HAP-1 (cell line): ENCODE results near the gene PCMTD2.
"Not testable (repeated sequence)": the region's sequence is repeated elsewhere in the genome, so short reads cannot be mapped to it uniquely, and the experiment has no call there.

Experiments
- DNase-seq, 2 experiments: peaks; one replicate each; pipeline ENCODE4 v3.0.0-alpha.2; 2016 to 2020; ENCODE audit warnings: low spot score in 2 of 2
- H3K27me3 ChIP-seq: fragments of 250-450 bp; sonication (Bioruptor Pico); 2 replicates; pipeline ENCODE4 v1.5.1; 2020; ENCODE audit warnings: low read depth, mild to moderate bottlenecking, moderate library complexity
- H3K36me3 ChIP-seq: fragments of 250-450 bp; sonication (Bioruptor Pico); replicated peaks from 2 replicates; pipeline ENCODE4 v1.5.1; 2020; ENCODE audit warnings: mild to moderate bottlenecking
- H3K4me1 ChIP-seq: fragments of 250-450 bp; sonication (Bioruptor Pico); 2 replicates; pipeline ENCODE4 v1.5.1; 2020; ENCODE audit warnings: mild to moderate bottlenecking
- H3K4me3 ChIP-seq: fragments of 250-450 bp; sonication (Bioruptor Pico); 2 replicates; pipeline ENCODE4 v1.5.1; 2020; ENCODE audit warnings: mild to moderate bottlenecking, moderate library complexity
- H3K9me3 ChIP-seq: fragments of 250-450 bp; sonication (Bioruptor Pico); 2 replicates; pipeline ENCODE4 v1.5.1; 2020; ENCODE audit warnings: mild to moderate bottlenecking, moderate library complexity
- in situ Hi-C: fragments of 300-500 bp; cut with MboI; formaldehyde crosslinking; loops from 3 replicates; pipeline ENCODE4 v1.14.3; 2020; ENCODE audit warnings: low sequenced_read_pairs, inconsistent platforms, mixed read lengths

The PCMTD2 gene

GRCh38 chr20:64228751-64229506 lies 26.6 kb upstream of the PCMTD2 start:
- Histone ChIP-seq H3K4me3 (no peak overlapping the region), H3K9me3 (no peaks in the 10 kb centered on the region), H3K27me3 (no peaks in the 10 kb centered on the region), H3K36me3 (no peaks in the 10 kb centered on the region), H3K4me1 (no peaks in the 10 kb centered on the region)
- in situ Hi-C loops: no loop called here
- no peak for DNase-seq

- in situ Hi-C loops: no loop called here
- Histone ChIP-seq H3K4me1 (no peaks in the 10 kb centered on the region), H3K4me3 (no peak overlapping the region), H3K9me3 (no peaks in the 10 kb centered on the region), H3K27me3 (no peaks in the 10 kb centered on the region), H3K36me3 (no peaks in the 10 kb centered on the region)
- no peak for DNase-seq
Observed at GRCh38 chr20:64229507-64230061, 26.0 kb upstream of the PCMTD2 start.

GRCh38 chr20:64230461-64231145 lies 24.9 kb upstream of the PCMTD2 start:
- Histone ChIP-seq H3K36me3 (no peaks in the 10 kb centered on the region), H3K27me3 (no peaks in the 10 kb centered on the region), H3K4me1 (no peaks in the 10 kb centered on the region), H3K9me3 (no peaks in the 10 kb centered on the region), H3K4me3 (no peak overlapping the region)
- in situ Hi-C loops: no loop called here
- no peak for DNase-seq

DNA sequence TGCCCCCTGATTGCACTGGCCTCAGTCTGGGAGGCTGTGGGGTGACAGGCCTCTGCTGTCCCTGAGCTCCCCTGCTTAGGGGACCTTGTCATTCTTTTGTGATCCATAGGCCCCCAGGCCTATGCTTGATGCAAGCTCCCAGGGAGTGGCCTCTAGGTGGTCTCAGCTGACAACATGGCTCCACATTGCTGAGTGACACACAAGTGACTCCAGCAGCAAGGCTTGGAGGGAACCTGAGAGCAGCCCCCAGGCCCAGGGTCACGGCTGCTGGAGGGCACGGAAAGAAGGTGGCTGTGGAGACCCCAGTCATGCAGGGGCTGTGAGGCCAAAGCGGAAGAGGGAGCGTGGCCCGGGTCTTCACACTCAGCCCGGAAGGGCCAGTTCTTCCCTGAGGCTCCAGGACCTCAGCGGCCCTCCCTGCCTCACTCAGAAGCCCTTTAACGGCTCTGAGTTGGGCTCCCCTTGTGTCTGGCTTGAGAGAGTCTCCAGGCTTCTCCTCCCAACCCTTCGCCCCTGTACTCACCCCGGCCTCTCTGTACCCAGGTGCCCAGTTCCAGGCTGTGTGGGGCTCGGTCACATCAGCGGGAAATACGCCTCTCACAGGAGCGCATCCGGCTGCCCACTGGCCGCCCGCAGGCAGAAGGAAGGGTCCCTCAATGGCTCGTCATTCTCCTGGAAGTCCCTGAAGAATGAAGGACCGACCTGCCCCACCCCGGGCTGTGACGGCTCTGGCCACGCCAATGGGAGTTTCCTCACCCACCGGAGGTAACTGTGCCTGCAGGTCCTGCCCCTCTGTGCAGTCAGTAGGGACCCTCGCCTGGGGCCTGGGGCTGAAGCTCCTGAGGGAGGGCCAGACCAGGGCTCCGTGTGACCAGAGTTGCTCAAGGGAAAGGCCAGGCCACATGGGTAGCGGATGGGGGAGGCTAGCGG lies 23.7 kb upstream of the PCMTD2 start:
- no peak for DNase-seq
- Histone ChIP-seq H3K4me1 (no peaks in the 10 kb centered on the region), H3K36me3 (no peaks in the 10 kb centered on the region), H3K4me3 (no peak overlapping the region), H3K9me3 (no peaks in the 10 kb centered on the region), H3K27me3 (no peaks in the 10 kb centered on the region)
- in situ Hi-C loops: no loop called here

DNA sequence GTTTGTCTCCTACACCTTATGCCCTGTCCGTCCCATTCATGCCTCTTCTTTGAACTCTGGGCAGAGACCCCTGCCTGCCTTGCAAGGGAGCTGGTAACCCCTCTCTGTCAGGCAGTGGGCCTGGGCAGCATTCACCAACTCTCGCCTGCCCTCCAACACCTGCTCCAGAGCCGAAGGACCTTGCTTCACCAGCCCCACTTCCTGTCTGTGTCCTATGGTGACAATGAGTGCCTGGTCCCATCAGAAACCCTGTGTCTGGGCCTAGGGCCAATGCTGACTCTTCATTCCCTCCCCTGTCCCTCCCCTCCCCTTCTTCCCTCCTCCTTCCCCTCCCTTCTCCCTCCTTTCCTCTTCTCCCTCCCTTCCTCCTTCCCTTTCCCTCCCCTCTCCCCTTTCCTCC lies 22.8 kb upstream of the PCMTD2 start:
- no peak for DNase-seq
- in situ Hi-C loops: no loop called here
- Histone ChIP-seq H3K27me3 (no peaks in the 10 kb centered on the region), H3K4me3 (no peak overlapping the region), H3K9me3 (no peaks in the 10 kb centered on the region), H3K36me3 (no peaks in the 10 kb centered on the region), H3K4me1 (no peaks in the 10 kb centered on the region)

DNA sequence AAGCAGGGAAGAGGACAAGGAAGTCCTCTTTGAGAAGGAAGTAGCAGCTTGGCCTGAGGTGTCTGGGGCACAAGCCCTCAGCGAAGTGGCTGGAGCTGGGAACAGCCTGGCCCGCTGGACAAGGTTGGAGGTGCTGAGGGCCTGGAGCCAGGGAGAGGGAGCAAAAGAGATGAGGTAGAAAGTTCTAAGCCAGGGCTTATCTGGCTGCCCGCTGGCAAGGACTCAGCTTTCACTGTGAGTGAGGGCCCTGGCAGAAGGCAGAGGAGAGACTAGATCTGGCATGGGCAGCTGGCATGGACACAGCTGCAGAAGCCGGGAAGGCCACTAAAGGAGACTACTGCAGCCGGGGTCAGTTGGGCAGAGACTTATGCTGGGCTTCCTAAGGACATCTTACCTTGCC lies 21.8 kb upstream of the PCMTD2 start:
- Histone ChIP-seq H3K27me3 (no peaks in the 10 kb centered on the region), H3K9me3 (no peaks in the 10 kb centered on the region), H3K4me1 (no peaks in the 10 kb centered on the region), H3K4me3 (no peak overlapping the region), H3K36me3 (no peaks in the 10 kb centered on the region)
- in situ Hi-C loops: no loop called here
- DNase-seq: no peak

- no peak for DNase-seq
- Histone ChIP-seq H3K4me3 (no peak overlapping the region), H3K27me3 (no peaks in the 10 kb centered on the region), H3K9me3 (no peaks in the 10 kb centered on the region), H3K36me3 (no peaks in the 10 kb centered on the region), H3K4me1 (no peaks in the 10 kb centered on the region)
- in situ Hi-C loops: no loop called here
Observed at GRCh38 chr20:64234291-64234791, 21.2 kb upstream of the PCMTD2 start.

DNA sequence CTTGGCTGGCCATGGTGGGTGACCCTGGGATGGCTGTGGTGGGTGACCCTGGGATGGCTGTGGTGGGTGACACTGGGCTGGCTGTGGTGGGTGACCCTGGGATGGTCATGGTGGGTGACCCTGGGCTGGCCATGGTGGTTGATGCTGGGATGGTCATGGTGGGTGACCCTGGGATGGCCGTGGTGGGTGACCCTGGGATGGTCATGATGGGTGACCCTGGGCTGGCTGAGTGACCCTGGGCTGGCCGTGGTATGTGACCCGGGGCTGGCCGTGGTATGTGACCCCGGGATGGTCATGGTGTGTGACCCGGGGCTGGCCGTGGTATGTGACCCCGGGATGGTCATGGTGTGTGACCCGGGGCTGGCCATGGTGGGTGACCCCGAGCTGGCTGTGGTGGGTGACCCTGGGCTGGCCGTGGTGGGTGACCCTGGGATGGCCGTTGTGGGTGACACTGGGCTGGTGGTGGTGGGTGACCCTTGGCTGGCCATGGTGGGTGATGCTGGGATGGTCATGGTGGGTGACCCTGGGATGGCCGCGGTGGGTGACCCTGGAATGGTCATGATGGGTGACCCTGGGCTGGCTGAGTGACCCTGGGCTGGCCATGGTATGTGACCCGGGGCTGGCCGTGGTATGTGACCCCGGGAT lies 20.5 kb upstream of the PCMTD2 start:
- DNase-seq, H3K9me3 ChIP-seq, H3K36me3 ChIP-seq, in situ Hi-C loops, H3K27me3 ChIP-seq, H3K4me3 ChIP-seq, H3K4me1 ChIP-seq: not testable (repeated sequence)

DNA sequence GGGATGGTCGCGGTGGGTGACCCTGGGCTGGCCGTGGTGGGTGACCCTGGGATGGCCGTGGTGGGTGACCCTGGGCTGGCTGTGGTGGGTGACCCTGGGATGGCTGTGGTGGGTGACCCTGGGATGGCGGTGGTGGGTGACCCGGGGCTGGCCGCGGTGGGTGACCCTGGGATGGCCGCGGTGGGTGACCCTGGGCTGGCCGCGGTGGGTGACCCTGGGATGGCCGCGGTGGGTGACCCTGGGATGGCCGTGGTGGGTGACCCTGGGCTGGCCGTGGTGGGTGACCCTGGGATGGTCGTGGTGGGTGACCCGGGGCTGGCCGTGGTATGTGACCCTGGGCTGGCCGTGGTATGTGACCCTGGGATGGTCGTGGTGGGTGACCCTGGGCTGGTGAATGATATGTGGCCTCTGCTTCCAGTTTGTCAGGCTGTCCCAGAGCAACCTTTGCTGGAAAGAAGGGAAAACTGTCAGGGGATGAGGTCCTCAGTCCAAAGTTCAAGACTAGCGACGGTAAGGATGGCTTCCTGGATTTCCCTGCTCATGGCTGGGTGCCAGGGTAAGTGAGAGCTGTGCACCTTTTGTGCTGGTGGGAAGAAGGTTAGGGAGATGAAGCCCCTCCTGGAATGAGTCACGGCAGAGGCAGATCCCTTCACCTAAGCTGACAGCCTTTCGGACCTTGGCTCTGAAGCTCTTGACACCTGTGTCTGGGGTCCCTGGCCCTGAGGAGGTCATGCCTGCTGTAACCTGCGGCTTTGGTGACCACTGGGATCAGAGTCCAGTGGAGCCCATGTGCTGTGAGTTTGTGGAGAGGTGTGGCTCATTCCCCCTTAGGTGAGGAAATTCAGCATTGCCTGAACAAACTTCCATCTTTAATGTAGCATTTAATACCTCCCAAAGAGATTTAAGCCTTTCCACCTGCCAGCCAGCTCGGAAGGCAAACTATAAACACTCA lies 19.1 kb upstream of the PCMTD2 start:
- no peak overlapping the region for H3K4me3 ChIP-seq
- DNase-seq: no peak
- in situ Hi-C loops: no loop called here
- H3K4me1 ChIP-seq: no peaks in the 10 kb centered on the region
- H3K9me3 ChIP-seq: no peaks in the 10 kb centered on the region
- no peaks in the 10 kb centered on the region for H3K36me3 ChIP-seq
- H3K27me3 ChIP-seq: no peaks in the 10 kb centered on the region

DNA sequence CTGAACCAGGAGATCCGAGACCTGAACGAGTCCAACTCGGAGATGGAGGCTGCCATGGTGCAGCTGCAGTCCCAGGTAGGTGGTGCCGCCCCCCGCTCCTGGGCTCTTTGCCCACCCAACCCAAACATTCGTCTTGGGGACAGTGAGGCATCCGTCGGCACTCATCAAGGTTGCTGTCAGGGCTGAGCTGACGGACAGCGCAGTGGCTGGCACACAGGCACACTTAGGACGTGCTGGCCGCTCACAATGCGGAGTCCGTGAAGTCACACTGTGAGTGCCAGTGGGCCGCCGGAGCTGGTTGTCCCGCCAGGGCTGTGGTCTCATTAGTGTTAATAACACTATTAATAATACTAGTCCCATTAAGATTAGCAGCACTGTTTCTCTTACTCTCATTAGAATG lies 18.2 kb upstream of the PCMTD2 start:
- H3K4me3 ChIP-seq: no peak overlapping the region
- no peaks in the 10 kb centered on the region for H3K9me3 ChIP-seq
- no peaks in the 10 kb centered on the region for H3K4me1 ChIP-seq
- in situ Hi-C loops: no loop called here
- no peak for DNase-seq
- H3K36me3 ChIP-seq: no peaks in the 10 kb centered on the region
- H3K27me3 ChIP-seq: no peaks in the 10 kb centered on the region

DNA sequence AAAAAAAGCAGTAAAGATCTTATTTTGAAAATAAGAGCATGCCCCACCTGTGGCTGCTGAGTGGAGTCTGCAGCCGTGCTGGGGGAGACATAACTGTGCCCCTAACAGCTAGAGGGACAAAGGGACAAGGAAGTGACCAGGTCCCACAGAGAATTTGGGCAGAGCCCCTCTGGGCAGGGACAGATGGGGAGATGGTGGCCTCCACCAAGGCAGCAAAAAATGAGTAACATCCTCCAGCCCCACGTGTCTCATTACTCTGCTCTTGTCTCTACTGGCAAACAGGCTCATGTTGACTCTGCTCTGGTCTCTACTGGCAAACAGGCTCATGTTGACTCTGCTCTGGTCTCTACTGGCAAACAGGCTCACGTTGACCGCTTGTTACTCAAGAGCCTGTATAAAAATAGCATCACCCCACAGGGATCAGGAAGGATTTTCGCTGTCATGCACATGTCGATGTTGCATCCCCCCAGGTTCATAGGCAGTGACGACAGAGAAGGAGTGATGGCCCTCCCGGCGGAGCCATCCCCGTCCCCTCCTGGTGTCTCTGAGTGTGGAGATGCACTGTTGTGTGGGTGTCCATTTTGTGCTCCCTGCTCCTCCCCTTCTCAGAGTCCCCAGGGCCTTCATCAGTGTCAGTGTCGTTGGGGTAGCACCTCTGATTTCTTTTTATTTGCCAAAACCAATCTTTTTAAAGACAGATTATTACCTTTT lies 17.3 kb upstream of the PCMTD2 start:
- no peaks in the 10 kb centered on the region for H3K27me3 ChIP-seq
- in situ Hi-C loops: no loop called here
- DNase-seq: no peak

DNA sequence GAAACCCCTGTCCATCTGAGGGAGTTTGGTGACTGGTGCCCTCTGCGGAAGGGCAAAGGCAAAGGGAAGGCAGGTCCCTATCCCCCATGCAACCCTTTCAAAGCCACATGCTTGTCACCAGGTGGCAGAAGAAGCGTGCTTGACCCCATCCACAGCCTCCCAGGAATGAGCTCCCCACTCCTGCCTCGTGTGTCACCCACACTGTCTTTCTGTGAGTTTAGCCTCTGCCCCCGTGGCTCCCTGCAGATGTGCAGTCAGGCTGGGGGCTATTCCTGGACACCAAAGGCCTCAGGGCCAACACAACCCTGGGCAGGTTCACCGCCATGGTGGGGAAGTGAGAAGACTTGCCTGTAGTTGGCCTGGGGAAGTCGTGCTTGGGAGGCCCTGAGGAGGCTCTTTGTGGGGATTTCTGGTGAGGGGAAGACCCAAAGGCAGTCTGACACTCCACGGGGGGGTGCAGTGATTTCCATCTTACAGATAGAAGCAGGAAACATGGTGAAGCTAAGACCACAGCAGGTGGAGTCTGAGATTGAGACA lies 16.6 kb upstream of the PCMTD2 start:
- H3K4me1 ChIP-seq: no peaks in the 10 kb centered on the region
- in situ Hi-C loops: no loop called here
- DNase-seq: no peak
- H3K36me3 ChIP-seq: no peaks in the 10 kb centered on the region
- H3K27me3 ChIP-seq: no peaks in the 10 kb centered on the region
- H3K4me3 ChIP-seq: no peak overlapping the region
- no peaks in the 10 kb centered on the region for H3K9me3 ChIP-seq

More for the DNA sequence above, 17.3 kb upstream of the PCMTD2 start:
- no peaks in the 10 kb centered on the region for H3K36me3 ChIP-seq
- no peaks in the 10 kb centered on the region for H3K4me1 ChIP-seq
- H3K9me3 ChIP-seq: no peaks in the 10 kb centered on the region
- no peak overlapping the region for H3K4me3 ChIP-seq
